Fibroblast of villous mesenchyme (primary cell): ENCODE data around the gene ASGR1. TPM values are rescaled to one million over a fixed set of nuclear protein-coding genes. Genes with fewer than 3 reads are reported as not detected.
A peak's percentile ranks its signal among the peaks of the same experiment; 100 is the strongest.
"Not testable (repeated sequence)": the region's sequence is repeated elsewhere in the genome, so short reads cannot be mapped to it uniquely, and the experiment has no call there.

ENCODE experiments used
- DNase-seq: peaks from one replicate; pipeline ENCODE4 v3.0.0-alpha.2; 2010; ENCODE audit warnings: low read depth
- H3K4me3 ChIP-seq: 2 replicates; pipeline ENCODE4 v1.5.1; 2011; ENCODE audit warnings: low read depth, mild to moderate bottlenecking, low read length
- total RNA-seq: library from RNA; depleted of rRNA; stranded (reverse); fragments of >200 nt; gene quantifications from 2 replicates; pipeline ENCODE4 v1.2.3, GENCODE V29; 2012
- TF ChIP-seq, protein P1 (sequence below): IDR thresholded peaks from 2 replicates; pipeline ENCODE4 v1.5.1; 2012; ENCODE audit warnings: low read depth, mild to moderate bottlenecking, low read length; ENCODE audit not compliant: insufficient read depth

The ASGR1 gene
- total RNA-seq, 1 donor = 0.43 TPM

DNA sequence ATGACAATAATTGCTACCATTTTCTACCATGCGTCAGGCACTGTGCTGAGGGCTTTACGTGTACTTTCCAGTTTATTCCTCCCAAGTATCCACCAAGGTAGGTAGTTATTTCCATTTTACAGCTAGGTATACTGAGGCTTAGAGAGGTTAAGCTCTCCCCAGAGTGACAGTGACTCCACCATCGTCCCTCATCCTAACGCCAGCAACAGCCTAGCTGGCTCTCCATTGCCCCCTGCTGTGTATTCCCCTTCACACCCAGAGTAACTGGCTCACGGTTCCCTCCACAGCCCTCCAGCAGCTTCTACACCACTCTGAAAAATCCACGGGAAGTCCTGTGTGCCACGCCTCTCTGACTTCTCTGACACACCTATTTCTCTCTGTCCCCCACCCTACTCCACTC is 7.1 kb upstream of the ASGR1 start:
- DNase-seq = no peak
- TF ChIP-seq, protein P1, sequence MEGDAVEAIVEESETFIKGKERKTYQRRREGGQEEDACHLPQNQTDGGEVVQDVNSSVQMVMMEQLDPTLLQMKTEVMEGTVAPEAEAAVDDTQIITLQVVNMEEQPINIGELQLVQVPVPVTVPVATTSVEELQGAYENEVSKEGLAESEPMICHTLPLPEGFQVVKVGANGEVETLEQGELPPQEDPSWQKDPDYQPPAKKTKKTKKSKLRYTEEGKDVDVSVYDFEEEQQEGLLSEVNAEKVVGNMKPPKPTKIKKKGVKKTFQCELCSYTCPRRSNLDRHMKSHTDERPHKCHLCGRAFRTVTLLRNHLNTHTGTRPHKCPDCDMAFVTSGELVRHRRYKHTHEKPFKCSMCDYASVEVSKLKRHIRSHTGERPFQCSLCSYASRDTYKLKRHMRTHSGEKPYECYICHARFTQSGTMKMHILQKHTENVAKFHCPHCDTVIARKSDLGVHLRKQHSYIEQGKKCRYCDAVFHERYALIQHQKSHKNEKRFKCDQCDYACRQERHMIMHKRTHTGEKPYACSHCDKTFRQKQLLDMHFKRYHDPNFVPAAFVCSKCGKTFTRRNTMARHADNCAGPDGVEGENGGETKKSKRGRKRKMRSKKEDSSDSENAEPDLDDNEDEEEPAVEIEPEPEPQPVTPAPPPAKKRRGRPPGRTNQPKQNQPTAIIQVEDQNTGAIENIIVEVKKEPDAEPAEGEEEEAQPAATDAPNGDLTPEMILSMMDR = peak; percentile 19

DNA sequence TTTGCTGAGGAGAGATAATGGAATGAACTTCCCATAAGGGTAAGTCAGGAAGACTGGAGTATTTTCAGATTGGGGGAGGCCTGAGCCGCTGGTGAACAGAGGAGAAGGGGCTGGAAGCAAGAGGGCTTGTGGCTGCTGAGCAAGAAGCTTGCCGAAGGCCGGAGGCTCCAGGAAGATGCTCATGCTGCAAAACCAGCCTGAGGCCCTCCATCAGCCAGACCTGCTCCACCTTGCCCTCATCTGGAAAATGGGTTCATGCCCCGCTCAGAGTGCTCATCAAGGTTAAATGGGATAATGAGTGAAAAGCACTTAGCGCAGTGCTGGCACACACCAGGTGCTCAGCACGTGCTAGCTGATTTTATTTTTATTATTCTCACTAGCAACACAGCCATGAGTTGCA is 5.5 kb upstream of the ASGR1 start:
- no peak for DNase-seq
- TF ChIP-seq, protein P1 = no peak
- H3K4me3 ChIP-seq = no peak overlapping the region

More for the DNA sequence above, 7.1 kb upstream of the ASGR1 start:
- H3K4me3 ChIP-seq = no peak overlapping the region

DNA sequence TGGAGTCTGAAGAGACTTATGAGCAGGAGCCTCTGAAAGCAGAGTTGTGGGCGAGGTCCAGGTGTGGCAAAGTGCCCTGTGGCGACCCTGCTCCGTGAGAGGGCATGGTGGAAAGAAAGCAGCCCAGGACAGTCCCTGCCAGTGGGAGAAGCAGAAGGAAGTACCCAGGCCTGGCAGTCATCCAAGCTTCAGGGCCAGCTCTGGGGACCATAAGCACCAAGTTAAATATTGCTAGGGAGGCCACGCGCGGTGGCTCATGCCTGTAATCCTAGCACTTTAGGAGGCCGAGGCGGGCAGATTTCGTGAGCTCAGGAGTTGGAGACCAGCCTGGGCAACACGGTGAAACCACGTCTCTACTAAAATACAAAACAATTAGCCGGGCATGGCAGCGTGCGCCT is 4.9 kb upstream of the ASGR1 start:
- TF ChIP-seq, protein P1 = no peak
- no peak for DNase-seq
- H3K4me3 ChIP-seq = no peak overlapping the region

DNA sequence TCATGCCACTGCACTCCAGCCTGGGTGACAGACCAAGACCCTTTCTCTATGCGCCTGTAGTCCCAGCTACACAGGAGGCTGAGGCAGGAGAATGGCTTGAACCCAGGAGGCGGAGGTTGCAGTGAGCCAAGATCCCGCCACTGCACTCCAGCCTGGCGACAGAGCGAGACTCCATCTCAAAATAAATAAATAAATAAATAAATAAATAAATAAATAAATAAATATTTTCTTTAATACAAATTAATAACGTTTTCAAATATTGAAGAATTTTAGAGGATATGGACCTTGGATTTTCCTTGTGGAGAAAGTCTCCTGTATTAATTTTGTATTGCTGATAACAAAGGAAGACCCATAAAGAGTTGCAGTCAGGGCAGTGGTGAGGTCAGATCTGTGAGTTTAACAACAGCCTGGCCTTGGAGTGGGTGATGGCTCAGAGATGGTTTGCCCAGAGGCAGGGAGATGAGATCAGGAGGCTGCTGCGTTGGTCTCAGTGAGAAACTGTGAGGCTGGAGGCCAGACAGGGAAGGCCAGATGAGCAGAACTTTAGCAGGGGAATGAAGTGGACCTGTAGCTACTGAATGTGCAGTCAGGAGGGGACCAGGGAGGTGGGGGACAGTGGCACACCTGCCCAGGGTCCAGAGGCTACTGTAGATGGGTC is 4.4 kb upstream of the ASGR1 start:
- no peak overlapping the region for H3K4me3 ChIP-seq
- TF ChIP-seq, protein P1 = no peak
- no peak for DNase-seq

DNA sequence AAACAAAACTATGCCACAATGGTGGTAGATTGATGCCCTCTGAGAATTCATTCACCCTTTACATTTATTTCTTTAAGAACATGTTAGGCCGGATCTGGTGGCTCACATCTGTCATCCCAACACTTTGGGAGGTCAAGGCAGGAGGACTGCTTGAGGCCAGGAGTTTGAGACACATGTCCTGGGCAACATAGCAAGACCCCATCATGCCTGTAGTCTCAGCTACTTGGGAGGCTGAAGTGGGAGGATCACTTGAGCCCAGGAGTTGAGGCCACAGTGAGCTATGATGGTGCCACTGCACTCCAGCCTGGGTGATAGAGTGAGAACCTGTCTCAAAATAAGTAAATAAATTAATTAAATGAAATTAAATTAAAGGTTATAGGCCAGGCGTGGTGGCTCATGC is 2.9 kb upstream of the ASGR1 start:
- DNase-seq, H3K4me3 ChIP-seq: not testable (repeated sequence)

DNA sequence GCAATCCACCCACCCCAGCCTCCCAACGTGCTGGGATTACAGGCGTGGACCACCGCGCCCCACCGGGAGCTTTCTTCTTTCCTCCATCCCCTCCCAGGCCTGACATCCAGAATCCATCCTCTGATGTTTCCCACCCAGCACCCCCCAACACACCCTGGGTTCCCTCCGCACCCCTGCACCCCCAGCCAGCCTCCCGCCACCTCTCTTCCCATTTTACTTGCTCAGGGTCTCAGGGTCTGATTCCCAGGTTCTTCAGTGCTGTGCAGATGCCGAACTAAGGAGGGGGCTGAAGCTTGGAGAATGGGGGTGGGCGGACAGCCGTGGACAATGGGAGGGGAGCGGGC is 225 bp downstream of the ASGR1 start:
- no peak for DNase-seq
- TF ChIP-seq, protein P1 = no peak
- H3K4me3 ChIP-seq = no peak overlapping the region

DNA sequence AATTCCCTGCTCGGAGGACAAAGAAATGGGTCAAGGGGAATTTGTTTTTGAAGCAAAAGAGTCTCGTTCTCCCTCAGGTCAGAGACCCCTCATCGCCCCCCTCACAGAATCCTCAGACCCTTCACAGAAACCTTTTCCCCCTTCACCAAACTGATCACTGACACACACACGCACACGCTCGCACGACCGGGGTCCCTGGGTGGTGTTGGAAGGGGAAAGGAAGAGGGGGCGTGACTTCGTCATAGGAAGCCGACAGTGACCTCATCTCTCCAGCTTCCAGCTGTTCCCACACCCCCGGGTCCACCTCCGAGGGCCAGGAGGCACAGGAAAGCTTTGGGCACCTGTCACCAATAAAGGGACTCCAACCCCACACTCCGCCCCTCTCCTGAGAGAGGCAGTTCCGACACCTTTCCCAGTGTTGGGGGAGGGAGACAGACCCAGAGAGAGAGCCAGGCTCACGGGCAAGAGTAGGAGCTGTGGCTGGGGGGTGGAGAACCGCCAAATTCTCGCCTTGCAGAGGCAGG is 1.2 kb downstream of the ASGR1 start:
- TF ChIP-seq, protein P1 = no peak
- peak overlapping the region; percentile 65 for H3K4me3 ChIP-seq
- DNase-seq = peak; percentile 17
